ENCODE results near the gene CORO2B.
"Not testable (repeated sequence)": the region's sequence is repeated elsewhere in the genome, so short reads cannot be mapped to it uniquely, and the experiment has no call there.

CORO2B gene

DNA sequence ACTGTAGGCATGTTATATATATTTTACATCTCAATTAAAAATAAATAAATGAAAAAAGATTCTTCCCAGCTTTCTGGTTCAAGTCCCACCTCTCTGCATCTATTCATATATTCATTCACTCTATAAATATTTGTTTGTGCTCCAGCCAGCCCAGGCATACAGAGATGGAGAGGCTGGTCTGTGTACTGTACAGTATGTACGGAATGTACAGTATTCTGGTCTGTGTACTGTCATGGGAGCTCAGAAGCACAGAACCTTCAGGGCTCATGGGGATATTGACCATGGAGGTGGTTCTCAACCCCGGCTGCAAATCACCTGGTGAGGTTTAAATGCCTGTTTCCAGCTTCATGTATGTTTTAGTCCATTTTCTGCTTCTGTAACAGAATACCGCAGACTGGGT lies 13.8 kb downstream of the CORO2B start:
- DNase-seq, result no peak

DNA sequence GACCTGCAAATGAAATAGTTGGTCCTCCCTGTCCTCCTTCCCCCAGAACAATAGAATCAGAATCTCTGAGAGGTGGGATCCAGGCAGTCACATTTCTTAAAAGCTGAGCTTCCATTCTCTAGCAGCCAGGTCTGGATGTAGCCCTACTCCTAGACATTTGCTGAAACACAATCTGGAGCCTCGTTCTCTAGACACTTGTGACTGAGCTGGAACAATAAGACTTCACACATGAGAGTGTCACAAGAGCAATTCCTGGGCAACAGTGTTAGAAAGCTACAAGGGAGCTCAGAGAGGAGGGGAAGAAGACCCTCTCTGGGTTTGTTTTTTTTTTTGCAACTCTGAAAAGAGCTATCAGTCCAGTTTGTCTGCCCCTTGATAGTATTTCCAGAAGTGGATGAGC lies 14.5 kb downstream of the CORO2B start:
- no peak for DNase-seq

DNA sequence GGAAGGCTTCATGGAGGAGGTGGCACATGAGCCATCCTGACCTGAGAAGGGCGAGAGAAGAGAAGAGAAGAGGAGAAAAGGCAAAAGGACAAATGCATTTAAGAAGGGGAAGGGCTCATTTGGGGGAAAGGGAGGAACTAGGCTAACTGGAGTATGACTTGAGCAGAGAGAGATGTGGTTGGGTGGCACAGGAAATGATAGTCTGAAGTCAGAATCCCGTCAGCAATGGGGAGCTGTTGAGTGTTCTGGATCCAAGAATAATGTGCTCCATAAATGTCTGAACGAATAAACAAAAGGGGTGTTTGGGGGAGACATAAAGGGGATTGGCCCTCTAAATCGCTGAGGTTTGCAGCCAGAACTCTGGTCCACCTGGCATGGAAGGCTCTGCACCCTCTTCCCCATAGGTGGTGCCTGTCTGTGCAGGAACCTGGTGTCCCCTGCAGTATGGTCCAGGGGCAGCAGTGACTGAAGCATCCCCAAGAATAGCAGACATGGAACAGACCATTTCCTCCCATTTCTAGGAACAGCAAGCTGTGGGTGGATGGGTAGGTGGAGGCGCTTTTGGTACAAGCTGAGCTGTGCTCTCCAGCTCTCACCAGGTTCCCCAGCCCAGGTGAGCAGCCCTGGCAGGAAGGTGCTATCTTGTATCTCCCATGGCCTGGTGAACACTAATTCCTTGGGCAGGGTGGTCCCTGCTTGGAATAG lies 15.2 kb downstream of the CORO2B start:
- DNase-seq, result no peak

DNA sequence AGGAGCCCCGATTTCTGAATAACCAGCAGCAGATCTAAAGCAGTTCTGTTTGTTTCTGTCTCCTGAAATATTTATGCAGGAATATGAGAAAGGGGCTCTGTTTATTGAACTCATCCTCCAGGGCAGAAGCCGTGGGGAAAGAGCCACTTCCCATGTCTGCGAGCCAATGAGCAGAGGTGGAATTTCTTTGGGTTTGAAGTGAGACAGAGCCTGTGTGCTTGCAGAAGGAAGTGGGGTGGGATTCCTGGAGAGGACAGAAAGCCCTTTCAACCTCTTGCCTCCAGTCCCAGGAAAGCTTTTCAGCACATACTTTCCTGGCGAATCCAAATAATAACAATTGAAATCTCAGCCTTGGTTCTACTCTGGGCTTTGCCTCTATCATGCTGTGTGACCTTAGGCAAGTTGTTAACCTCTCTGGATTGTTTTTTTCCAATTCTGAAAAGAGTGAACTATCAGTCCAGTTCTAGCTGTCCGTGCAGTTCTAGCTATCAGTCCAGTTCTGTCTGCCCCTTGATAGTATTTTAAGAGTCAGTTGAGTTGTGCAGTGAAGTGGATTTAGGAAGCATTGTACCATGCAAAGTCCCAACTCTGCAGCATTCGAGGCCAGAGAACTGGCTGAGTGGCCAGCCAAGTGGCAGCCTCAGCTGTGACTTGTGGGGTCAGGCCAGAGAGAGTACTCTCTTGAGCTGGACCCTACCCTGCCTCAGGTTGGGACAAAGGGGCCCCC lies 15.9 kb downstream of the CORO2B start:
- DNase-seq, result no peak

DNA sequence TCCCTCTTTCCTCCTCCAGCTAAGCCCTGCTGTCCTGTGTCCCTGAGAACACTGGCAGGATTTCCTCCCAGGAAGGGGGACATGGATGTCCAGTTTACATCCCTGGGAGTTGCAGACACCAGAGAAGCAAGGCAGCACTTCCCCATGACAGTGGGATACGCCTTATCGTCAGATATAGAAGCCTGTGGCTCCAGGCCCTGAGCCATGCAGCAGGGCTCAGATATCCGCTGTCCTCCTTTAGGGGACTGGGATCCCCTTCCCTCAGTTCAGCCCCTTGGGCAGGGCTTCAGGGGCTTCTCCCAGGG lies 16.4 kb downstream of the CORO2B start:
- DNase-seq, result no peak

DNA sequence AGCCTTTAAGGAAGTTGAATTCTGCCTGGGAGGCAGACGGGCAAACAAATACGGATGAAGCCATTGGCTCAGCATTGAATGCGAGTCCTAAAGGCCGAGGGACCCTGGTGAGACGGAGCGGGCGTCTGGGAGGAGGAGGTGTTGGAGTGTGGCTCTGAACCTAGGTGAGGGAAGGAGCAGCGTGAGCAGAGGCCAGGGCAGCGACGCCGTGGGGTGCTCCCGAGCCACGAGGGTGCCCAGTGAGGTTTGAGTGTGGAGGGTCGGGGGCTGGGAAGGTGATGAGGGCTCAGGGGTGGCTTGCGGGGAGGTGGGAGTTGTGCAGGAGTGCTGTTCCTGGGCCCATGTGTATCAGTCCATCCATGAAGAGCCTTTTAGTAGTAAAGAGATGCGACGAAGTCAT lies 17.0 kb downstream of the CORO2B start:
- DNase-seq, result no peak

DNA sequence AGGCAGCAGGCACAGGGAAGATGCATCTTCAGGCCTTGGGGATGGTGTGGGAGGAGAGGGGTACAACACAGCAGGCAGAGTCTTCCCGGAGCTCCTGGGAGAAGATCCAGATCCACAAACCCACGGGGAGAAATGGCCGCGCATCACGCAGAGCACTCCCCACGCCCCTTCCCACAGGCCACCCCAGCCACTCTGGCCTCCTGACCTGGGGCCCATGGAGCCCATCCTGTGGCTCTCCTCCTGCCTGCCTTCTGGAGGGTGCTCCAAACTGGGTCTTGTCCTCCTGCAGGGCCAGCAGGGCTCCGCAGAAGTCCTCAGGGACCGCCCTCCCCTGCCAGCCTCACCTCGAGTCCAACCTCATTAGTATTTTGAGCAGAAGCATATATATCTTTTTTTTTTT lies 17.9 kb downstream of the CORO2B start:
- DNase-seq, result no peak

DNA sequence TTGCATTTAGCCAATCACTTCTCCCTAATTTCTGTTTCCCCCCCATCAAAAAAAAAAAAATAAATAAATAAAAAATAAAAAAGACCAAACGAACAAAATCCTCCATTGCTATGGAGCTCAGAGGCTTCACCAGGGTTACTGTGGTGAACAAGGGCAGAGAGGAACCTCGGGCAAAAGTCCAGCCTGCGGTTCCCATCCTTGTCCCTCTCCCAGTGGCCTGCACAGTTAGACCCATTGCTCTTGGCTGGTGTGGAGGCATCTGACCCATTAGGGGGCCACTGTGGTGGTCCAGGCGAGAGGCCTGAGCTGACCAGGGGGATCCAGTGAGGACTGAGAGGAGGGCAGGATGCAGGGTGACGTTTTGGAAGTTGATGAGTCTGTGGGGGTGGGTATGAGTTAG lies 18.8 kb downstream of the CORO2B start:
- DNase-seq, result no peak

DNA sequence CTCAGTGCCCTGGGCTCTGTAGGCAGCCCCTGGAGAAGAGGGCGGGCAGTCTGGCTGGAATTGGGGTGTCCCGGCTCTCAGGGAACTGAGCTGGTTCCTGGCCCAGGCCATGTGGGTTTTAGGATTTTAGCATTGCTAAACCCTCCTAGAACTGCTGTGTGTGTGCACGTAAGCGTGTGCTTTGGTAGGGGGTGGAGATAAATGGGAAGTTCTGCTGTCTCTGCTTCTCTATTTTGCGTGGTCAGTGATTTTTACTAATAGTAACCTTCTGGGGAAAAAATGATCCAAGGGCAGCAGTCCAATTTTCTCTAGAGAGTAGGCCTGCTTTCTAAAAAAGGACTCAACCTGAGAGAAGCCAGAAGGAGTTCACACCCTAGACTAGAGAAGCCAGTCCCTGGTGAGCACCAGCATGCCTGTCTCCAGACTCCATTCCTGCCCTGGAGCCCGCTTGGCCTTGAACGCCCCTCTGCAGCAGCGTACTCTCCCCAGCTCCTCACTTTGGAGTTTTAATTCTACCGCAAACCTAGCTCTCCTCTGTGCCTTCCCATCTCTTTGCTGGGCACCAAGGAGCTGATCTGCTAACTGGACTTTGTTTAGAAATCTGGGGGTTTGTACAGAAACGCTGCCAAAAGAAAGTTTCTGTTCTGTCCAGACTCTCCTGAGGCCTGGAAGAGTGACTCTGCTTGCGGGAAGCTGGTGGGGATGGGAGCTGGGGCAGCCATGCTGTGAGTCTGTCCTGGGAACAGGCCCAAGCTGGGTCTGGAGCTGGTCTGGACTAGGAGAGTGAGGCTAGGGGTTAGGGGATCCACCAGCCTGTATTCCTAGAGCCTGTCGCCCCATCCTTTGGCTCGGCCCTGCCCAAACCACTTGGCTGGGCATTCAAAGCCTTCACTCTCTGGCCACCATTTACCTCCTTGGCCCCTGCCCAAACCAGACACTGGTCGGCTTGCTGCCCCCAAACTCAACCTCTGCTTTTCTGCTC lies 19.7 kb downstream of the CORO2B start:
- no peak for DNase-seq

DNA sequence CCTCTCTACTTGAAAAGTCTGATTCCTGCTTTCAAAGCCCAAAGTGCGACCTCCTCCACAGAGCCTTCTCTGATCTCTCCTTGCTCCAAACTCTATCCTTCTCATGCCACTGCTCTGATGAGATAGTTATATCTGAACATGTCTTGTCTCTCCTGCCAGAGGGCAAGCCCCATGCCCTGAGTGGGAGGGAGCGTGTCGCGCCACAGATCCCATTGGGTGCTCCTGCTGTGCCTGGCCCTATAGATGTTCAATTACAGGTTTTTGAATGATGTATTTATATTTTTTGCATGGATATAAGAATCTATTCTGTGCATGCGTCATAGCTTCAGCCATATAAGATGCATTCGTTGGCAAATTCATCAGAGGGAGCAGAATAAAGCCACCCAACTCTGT lies 20.4 kb downstream of the CORO2B start:
- DNase-seq, result no peak

DNA sequence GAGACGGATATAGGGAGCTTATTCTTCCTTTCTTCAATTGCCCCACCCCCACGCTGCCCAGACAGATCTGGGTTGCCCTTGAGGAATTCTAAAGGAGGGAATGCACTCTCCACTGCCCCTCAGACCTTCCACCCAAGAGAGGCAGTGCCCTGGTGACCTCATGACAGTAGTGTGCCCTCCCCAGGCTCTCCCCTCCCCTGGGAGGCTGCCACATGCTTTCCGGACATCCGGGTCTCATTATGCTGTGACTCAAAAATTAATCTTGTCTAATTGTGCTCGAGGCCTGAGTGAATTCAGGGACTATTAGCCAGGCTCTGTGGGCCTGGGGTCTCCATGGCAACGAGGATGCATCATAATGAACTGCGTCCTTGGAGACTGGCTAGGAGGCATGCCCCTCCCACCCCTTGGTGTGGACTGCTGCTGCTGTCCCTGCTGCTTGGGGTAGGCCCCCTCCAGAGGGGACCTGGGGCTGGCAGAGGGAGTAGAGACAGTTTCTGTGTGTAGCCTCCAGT lies 20.8 kb downstream of the CORO2B start:
- DNase-seq, result no peak

DNA sequence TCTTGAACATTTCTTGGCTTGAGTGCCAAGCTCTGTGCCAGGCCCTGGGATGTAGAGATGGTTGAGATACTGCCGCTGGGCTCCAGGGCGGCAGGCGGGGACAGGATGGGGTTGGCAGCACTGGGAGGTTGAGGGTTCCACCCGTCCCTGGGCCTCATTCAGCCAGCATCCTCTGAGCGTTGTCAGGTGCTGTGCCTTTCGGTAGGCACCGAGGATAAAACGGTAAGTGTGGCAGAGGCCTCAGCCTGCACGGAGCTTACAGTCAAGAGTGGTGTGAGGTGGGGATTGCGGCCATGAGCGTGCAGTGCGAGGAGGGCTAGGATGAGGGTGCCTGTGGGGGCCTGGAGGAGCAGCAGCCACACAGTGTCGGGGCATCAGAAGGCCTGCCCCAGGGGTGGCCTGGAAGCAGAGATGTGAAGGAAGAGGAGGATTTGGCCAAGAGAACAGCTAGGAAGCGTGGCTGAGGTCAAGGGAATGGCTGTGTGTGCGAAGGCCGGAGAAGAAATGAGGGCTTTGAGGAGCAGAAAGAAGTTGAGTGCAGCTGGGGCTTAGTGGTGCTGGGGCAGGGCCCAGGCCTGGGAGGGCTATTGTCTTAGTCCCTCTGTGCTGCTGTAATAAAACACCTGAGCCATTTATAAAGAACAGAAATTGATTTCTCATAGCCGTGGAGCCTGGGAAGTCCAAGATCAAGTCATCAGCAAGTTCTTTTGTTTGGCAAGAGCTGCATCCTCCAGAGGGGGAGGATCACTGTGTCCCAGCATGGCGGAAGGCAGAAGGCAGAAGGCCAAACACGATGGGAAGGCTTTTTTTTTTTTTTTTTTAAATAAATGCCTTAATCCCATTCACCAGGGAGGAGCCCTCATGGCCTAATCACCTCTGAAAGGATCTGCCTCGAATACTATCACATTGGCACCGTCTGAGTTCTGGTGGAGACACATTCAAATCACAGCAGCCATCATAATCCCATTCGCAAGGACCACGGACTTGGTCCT lies 22.7 kb downstream of the CORO2B start:
- no peak for DNase-seq

DNA sequence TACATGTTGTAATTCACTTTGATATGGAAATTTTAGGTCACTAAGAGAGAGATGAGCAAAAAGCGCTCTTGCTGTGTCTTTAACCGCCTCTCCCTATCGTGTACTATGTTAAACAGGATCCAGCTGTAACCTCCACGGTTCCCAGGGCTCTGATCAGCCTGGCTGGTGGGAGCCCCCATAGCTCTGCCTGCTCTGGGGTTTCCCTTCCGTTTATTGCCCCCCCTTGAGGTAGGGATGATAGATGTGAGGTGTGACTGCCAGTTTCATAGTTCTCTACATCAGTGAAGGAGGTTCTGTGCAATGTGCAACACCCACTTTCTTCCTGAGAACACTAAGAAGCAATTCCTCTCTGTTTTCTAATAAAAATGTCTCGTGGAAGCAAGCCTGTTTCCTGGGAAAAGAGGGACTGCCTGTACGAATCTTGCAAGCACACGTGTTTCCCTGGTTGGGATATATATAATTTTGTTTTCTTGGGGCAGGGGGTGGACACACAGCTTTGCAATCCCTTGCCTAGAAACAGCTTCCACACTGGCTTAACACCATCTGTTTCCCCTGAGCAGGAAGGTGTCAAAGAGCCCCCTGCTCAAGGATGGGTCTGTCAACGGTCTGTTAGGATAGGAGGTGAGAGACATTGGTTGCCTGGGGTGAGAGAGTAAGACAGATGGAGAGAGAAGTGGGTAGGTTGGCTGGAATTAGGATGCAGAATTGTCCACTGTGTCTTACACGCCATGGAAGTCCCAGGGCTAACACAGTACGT lies 23.8 kb downstream of the CORO2B start:
- DNase-seq, result no peak

DNA sequence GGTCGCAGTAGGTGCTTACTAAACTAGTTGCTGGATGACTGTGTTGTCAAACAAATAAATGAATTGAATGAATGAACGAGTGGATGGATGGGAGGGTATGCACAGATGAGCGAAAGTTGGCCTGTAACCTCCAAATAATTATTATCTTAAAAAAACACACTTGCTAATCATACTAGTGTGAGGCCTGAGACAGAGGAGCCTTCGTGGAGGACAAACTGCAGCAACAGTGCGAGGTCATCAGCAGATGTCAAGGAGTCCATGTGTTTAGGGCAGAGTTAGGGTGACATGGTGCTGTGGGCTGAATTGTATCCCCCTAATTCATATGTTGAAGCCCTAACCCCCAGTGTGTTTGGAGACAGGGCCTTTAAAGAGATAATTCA lies 24.4 kb downstream of the CORO2B start:
- no peak for DNase-seq

DNA sequence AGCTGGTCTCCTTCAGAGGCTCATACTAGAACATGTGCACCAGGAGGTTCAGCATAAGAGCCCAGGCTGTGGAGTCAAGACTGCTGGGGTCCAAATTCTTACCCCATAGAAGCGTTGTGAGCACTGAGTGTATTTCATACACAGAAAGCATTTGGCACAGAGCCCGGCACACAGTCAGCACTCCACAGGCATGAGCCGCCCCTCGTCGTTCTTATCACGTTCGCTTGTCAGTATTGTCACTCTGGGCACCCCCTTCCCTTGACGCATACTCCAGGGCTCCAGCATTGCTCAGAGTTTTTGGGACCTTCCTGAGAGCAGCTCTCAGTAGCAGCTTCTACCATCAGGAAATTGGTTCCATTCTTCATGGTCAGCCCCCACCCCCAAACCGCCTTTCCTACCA lies 25.2 kb downstream of the CORO2B start:
- DNase-seq, result no peak

DNA sequence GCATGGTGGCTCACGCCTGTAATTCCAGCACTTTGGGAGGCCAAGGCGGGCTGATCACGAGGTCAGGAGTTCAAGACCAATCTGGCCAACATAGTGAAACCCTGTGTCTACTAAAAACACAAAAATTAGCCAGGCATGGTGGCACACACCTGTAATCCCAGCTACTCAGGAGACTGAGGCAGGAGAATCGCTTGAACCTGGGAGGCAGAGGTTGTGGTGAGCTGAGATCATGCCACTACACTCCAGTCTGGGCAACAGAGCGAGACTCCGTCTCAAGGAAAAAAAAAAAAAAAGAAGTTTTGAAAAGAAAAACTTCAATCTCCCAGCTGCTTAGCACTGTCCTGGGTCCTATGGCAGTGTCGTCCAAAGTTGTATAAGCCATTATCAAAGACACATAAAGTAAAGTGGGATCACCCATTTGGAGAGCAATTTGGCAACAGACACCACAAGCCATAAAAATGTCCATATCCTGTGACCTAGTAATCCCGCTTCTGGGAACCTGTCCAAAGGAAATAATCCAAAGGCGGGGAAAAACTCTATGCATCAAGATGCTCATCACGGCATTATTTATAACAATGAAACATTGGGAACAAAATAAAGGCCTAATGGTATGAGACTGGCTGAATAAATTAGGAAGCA lies 26.2 kb downstream of the CORO2B start:
- DNase-seq, result not testable (repeated sequence)

DNA sequence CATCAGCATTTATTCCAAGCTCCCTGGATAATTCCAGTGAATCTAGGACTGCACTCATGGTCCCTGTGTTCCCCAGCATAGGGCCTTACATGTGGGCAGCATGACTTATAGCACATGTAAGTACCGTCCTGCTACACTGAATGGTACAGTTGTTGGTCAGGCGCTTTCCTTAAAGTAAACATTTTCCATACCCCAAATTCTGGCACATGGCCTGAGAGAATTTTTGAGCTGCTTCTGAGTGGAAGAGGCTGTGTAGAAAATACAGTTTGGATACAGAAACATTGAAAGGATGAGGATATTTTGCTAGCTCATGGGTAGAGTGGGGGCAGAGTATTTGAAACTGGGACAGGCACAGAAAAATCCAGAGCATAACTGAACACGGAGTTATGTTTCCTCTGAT lies 27.6 kb downstream of the CORO2B start:
- no peak for DNase-seq

DNA sequence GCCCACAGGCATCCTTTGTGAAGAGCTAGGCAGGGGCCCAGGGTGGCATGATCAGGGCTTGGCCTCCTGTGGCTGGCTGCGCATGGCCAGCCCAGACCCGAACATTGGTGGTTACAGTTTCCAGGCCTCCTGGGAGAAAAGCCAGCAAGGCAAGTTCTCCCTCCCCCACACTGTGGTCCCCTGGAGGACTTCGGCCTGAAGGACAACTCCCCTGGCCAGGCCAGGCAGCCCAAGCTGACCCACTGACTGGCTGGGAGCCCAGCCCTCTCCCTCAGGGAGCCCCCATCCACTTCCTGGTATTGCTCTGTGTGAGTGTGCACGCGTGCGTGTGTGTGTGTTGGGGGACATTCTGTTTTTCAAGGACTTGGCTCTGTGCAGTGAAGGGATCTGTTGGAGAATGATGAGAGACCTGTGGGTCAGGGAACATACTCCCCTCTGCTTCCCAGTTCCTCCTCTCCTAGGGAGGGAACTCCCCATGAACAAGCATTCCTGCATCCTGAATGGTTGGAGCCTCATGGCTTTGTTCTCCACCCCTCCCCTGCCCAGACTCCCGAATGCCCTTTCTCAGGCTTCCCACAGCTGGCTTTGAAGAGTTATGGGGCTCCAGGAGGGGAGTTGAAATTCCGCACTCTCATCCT lies 29.5 kb downstream of the CORO2B start:
- DNase-seq, result no peak

DNA sequence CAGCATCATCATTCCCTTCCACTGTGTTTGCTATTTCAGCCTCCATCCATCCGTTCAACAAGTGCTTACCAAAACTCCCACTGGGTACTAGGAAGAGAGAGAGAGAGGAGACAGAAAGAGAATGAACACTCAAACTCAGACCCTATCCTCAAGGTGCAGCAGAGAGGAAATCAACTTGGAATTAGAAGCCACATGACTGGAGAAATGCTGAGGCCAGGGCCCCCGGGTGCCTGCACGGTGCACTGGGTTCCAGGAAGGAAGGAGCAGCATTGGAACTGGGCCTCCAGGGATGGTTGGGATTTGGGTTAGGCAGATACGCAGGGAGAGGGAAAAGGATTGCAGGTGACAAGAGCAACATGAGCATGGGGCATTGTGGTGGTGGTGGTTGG lies 30.0 kb downstream of the CORO2B start:
- DNase-seq, result no peak

DNA sequence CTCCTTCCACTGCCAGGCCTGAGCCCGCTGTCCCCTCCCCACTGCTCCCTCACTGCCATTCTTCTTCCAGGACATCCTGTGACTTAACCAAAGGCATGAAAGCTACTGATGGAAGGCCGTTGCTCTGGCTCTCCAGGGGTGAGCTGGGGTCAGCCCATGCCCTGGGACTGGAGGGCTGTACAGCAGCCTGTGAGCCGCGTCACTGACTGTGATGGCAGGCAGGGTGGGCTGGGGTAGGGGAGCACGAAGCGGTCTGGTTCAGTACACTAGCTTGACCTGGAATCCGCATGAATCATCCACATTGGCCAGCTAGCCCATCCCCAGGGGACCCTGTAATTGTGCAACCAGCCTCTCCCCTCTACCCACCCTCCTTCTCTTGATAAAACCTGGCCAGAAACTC lies 30.8 kb downstream of the CORO2B start:
- DNase-seq, result no peak

DNA sequence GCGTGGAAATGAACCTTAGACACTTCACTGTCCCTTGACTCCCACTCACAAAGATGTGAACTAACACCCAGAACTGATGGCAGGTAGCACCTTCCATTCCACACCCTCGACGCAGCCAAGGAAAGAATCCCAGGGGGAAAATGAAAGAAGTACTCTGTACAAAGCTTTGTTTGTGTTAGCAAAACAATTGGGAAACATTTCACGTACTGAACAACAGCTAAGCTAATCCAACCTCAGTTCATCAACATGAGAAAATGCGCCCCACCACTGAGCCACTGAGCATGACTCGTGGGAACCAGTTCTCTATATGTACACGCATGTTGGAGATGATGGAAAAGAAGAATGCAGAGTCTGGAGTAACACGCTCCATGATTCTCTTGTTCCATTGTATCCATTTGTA lies 32.0 kb downstream of the CORO2B start:
- DNase-seq, result no peak

Measured in CD4-positive, alpha-beta T cell treated with Interleukin-10 for 1 hour (primary cell).